GM23248 (cell line): ENCODE results near the gene MID1. TPM values are rescaled to one million over a fixed set of nuclear protein-coding genes. Genes with fewer than 3 reads are reported as not detected.

ENCODE experiments used
- DNase-seq: peaks from one replicate; pipeline ENCODE4 v3.0.0-alpha.2; 2015
- H2AFZ ChIP-seq: fragments of 200-600 bp; sonication (generic); 2 replicates; pipeline ENCODE4 v1.6.1; 2016; ENCODE audit warnings: antibody characterized with exemption
- H3F3A ChIP-seq: fragments of 200-600 bp; sonication (generic); 2 replicates; pipeline ENCODE4 v1.6.1; 2016; ENCODE audit warnings: mild to moderate bottlenecking, antibody characterized with exemption, mixed run types; ENCODE audit not compliant: insufficient read depth
- H3K27ac ChIP-seq: fragments of 200-600 bp; sonication (generic); 2 replicates; pipeline ENCODE4 v1.5.1; 2016; ENCODE audit warnings: mild to moderate bottlenecking
- H3K27me3 ChIP-seq: fragments of 200-600 bp; sonication (generic); replicated peaks from 2 replicates; pipeline ENCODE4 v1.6.1; 2016; ENCODE audit warnings: mild to moderate bottlenecking; ENCODE audit not compliant: insufficient read depth
- H3K36me3 ChIP-seq: fragments of 200-600 bp; sonication (generic); 2 replicates; pipeline ENCODE4 v1.6.1; 2016; ENCODE audit warnings: low read depth, mild to moderate bottlenecking
- H3K4me1 ChIP-seq: fragments of 200-600 bp; sonication (generic); 2 replicates; pipeline ENCODE4 v1.6.1; 2016; ENCODE audit warnings: mild to moderate bottlenecking; ENCODE audit not compliant: insufficient read depth
- H3K4me2 ChIP-seq: fragments of 200-600 bp; sonication (generic); one replicate; pipeline ENCODE4 v1.6.1; 2016; ENCODE audit warnings: mild to moderate bottlenecking; ENCODE audit not compliant: unreplicated experiment
- H3K4me3 ChIP-seq: fragments of 200-600 bp; sonication (generic); 2 replicates; pipeline ENCODE4 v1.5.1; 2016; ENCODE audit warnings: mild to moderate bottlenecking
- H3K79me2 ChIP-seq: fragments of 200-600 bp; sonication (generic); 2 replicates; pipeline ENCODE4 v1.6.1; 2016; ENCODE audit warnings: mild to moderate bottlenecking; ENCODE audit not compliant: insufficient read depth
- H3K9ac ChIP-seq: fragments of 200-600 bp; sonication (generic); 2 replicates; pipeline ENCODE4 v1.6.1; 2016; ENCODE audit warnings: mild to moderate bottlenecking
- H3K9me2 ChIP-seq: fragments of 200-600 bp; sonication (generic); 2 replicates; pipeline ENCODE4 v1.6.1; 2016; ENCODE audit warnings: mixed run types, mild to moderate bottlenecking, moderate library complexity; ENCODE audit not compliant: insufficient read depth
- H3K9me3 ChIP-seq: fragments of 200-600 bp; sonication (generic); one replicate; pipeline ENCODE4 v1.6.1; 2017; ENCODE audit warnings: low read depth
- H4K20me1 ChIP-seq: fragments of 200-600 bp; sonication (generic); 2 replicates; pipeline ENCODE4 v1.6.0; 2016; ENCODE audit not compliant: insufficient read depth
- EZH2 ChIP-seq: fragments of 200-600 bp; sonication (generic); IDR thresholded peaks from 2 replicates; pipeline ENCODE4 v1.6.1; 2018; ENCODE audit warnings: antibody characterized with exemption, mild to moderate bottlenecking; ENCODE audit not compliant: insufficient read depth, poor library complexity, severe bottlenecking
- EZH2phosphoT487 ChIP-seq: fragments of 200-600 bp; sonication (generic); IDR thresholded peaks from 2 replicates; pipeline ENCODE4 v1.6.1; 2018; ENCODE audit warnings: antibody characterized with exemption, moderate library complexity, mild to moderate bottlenecking, low read depth; ENCODE audit not compliant: insufficient read depth
- WGBS, 2 experiments: methylation state at CpG; one replicate each; pipeline ENCODE4 v1.1.6; 2015 to 2017; ENCODE audit warnings: low lambda C conversion rate in 2 of 2, low coverage in 1 of 2; ENCODE audit errors: missing lambda C conversion rate in 2 of 2; 5-methylcytosine and 5-hydroxymethylcytosine counted together
- in situ Hi-C: fragments of 300-500 bp; cut with MboI; formaldehyde crosslinking; loops from 2 replicates; pipeline ENCODE4 v1.15.0; 2020
- polyA plus RNA-seq: library from polyadenylated mRNA; unstranded; fragments of >200 nt; fragmentation: Nextera tagmentation; extraction: Ambion mirVana; gene quantifications from 2 replicates; pipeline ENCODE4 v1.2.1, GENCODE V29; 2016
- total RNA-seq: library from RNA; depleted of rRNA; stranded (reverse); fragments of >200 nt; shearing (Covaris generic); gene quantifications from 2 replicates; pipeline ENCODE4 v1.2.3, GENCODE V29; 2014

MID1 gene
- total and polyA plus RNA-seq, 2 experiments from 2014 or later: 5.6 to 5.9 TPM

- H3K4me2 ChIP-seq: no peak overlapping the region
- in situ Hi-C loops: no loop called here
- TF ChIP-seq EZH2phosphoT487 (no peak), EZH2 (no peak)
- WGBS, 2 experiments: 80 to 81% methylated on average over 6 of the region's 6 CpGs
- no peaks in the 10 kb centered on the region for H4K20me1 ChIP-seq
- peaks cover 18% of the 10 kb centered on the region for H3F3A ChIP-seq
- no peak overlapping the region for H3K4me3 ChIP-seq
- H3K79me2 ChIP-seq: no peaks in the 10 kb centered on the region
- H3K36me3 ChIP-seq: no peaks in the 10 kb centered on the region
- H3K27me3 ChIP-seq: no peaks in the 10 kb centered on the region
- no peaks in the 10 kb centered on the region for H3K9me2 ChIP-seq
- H3K27ac ChIP-seq: no peak overlapping the region
- no peak overlapping the region for H2AFZ ChIP-seq
- no peak for DNase-seq
- peaks cover 24% of the 10 kb centered on the region for H3K4me1 ChIP-seq
- no peak overlapping the region for H3K9ac ChIP-seq
- H3K9me3 ChIP-seq: no peaks in the 10 kb centered on the region
Measured at GRCh38 chrX:10525381-10526120, 94.8 kb downstream of the MID1 start.

GRCh38 chrX:10524578-10524977, 95.8 kb downstream of the MID1 start:
- no peaks in the 10 kb centered on the region for H3K79me2 ChIP-seq
- no peaks in the 10 kb centered on the region for H3K9me2 ChIP-seq
- no peak overlapping the region for H3K27ac ChIP-seq
- no peak for DNase-seq
- no peaks in the 10 kb centered on the region for H3K9me3 ChIP-seq
- WGBS, 2 experiments: 83 to 86% methylated on average over 1 of the region's 1 CpG
- no peak overlapping the region for H3K9ac ChIP-seq
- peaks cover 21% of the 10 kb centered on the region for H3F3A ChIP-seq
- no peak overlapping the region for H3K4me3 ChIP-seq
- TF ChIP-seq EZH2 (no peak), EZH2phosphoT487 (no peak)
- no peaks in the 10 kb centered on the region for H4K20me1 ChIP-seq
- peaks cover 30% of the 10 kb centered on the region for H3K4me1 ChIP-seq
- H2AFZ ChIP-seq: no peak overlapping the region
- no peak overlapping the region for H3K4me2 ChIP-seq
- H3K36me3 ChIP-seq: no peaks in the 10 kb centered on the region
- in situ Hi-C loops: no loop called here
- H3K27me3 ChIP-seq: no peaks in the 10 kb centered on the region

DNA sequence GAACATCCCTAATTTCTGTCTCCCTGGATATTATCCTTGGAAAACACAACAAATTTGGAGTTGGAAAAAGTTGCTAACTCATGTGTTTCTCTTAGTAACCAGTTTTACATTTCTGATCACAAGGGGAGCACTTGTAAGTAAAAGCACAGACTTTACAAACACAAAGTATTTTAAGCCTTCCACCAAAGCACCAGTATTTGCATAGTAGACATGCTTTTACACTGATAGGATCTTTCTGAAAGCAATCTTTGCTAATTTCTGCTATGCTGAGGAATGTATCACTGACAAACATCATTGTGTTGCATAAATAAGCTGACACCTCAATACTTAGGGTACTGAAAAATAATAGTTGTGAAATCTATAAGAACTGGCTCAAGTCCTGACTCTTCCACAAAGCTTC, 100.6 kb downstream of the MID1 start:
- H3K9me2 ChIP-seq: no peaks in the 10 kb centered on the region
- no peaks in the 10 kb centered on the region for H3K79me2 ChIP-seq
- H3K4me2 ChIP-seq: peak overlapping the region; percentile 27
- in situ Hi-C loops: no loop called here
- H2AFZ ChIP-seq: no peak overlapping the region
- TF ChIP-seq EZH2phosphoT487: no peak
- TF ChIP-seq EZH2: no peak
- H3K9me3 ChIP-seq: no peaks in the 10 kb centered on the region
- peak; percentile 27 for DNase-seq
- no peak overlapping the region for H3K9ac ChIP-seq
- no peak overlapping the region for H3K4me3 ChIP-seq
- H4K20me1 ChIP-seq: no peaks in the 10 kb centered on the region
- peaks cover 5% of the 10 kb centered on the region; the same call in 1 of the 2 replicates for H3F3A ChIP-seq
- no peaks in the 10 kb centered on the region for H3K27me3 ChIP-seq
- peak overlapping the region; percentile 37 for H3K27ac ChIP-seq
- H3K4me1 ChIP-seq: peaks cover 12% of the 10 kb centered on the region; the same call in 1 of the 2 replicates
- H3K36me3 ChIP-seq: no peaks in the 10 kb centered on the region

GRCh38 chrX:10519278-10519677, 101.1 kb downstream of the MID1 start:
- in situ Hi-C loops: no loop called here

DNA sequence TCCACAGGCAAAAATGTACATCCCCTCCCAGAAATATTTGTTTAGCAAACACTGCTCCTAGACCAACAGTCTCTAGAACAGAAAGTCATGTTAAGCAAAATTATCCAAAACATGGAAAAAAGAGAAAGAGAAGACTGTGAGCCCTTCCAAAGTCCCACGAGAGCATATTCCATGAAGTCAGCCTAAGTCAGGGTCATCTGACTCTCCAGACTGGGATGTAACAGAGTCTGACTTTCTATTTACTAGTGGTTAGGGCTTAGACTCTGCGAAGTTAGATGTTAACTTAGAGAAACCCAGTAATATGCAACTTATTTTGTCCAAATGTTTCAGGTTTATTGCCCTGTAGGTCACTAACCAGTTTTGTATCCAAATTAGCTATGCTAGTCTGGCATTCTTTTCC, 102.3 kb downstream of the MID1 start:
- H2AFZ ChIP-seq: no peak overlapping the region
- no peak overlapping the region for H3K9ac ChIP-seq
- H3K9me2 ChIP-seq: no peaks in the 10 kb centered on the region
- H3K9me3 ChIP-seq: no peaks in the 10 kb centered on the region
- H3K4me2 ChIP-seq: no peak overlapping the region
- no peaks in the 10 kb centered on the region for H4K20me1 ChIP-seq
- in situ Hi-C loops: no loop called here
- 45 to 69% methylated on average over 2 of the region's 2 CpGs for WGBS, 2 experiments
- peaks cover 12% of the 10 kb centered on the region; the same call in 1 of the 2 replicates for H3K4me1 ChIP-seq
- no peak overlapping the region for H3K4me3 ChIP-seq
- H3F3A ChIP-seq: peaks cover 5% of the 10 kb centered on the region; the same call in 1 of the 2 replicates
- TF ChIP-seq EZH2 (no peak), EZH2phosphoT487 (no peak)
- no peak for DNase-seq
- no peaks in the 10 kb centered on the region for H3K27me3 ChIP-seq
- H3K27ac ChIP-seq: no peak overlapping the region
- H3K79me2 ChIP-seq: no peaks in the 10 kb centered on the region
- no peaks in the 10 kb centered on the region for H3K36me3 ChIP-seq

More at GRCh38 chrX:10519278-10519677, 101.1 kb downstream of the MID1 start:
- Histone ChIP-seq H3F3A (peaks cover 5% of the 10 kb centered on the region; the same call in 1 of the 2 replicates), H3K4me1 (peaks cover 12% of the 10 kb centered on the region; the same call in 1 of the 2 replicates), H3K4me3 (no peak overlapping the region), H4K20me1 (no peaks in the 10 kb centered on the region), H3K27ac (peak overlapping the region; percentile 37; the same call in 1 of the 2 replicates), H3K36me3 (no peaks in the 10 kb centered on the region), H3K9me3 (no peaks in the 10 kb centered on the region), H3K79me2 (no peaks in the 10 kb centered on the region), H3K9me2 (no peaks in the 10 kb centered on the region), H3K27me3 (no peaks in the 10 kb centered on the region), H3K9ac (no peak overlapping the region), H2AFZ (no peak overlapping the region), H3K4me2 (peak overlapping the region; percentile 27)
- no peak for DNase-seq
- TF ChIP-seq EZH2: no peak
- no peak for TF ChIP-seq EZH2phosphoT487
